ENCODE measurements around the gene SREBF2.
"Not testable (repeated sequence)": the region's sequence is repeated elsewhere in the genome, so short reads cannot be mapped to it uniquely, and the experiment has no call there.

The SREBF2 gene

DNA sequence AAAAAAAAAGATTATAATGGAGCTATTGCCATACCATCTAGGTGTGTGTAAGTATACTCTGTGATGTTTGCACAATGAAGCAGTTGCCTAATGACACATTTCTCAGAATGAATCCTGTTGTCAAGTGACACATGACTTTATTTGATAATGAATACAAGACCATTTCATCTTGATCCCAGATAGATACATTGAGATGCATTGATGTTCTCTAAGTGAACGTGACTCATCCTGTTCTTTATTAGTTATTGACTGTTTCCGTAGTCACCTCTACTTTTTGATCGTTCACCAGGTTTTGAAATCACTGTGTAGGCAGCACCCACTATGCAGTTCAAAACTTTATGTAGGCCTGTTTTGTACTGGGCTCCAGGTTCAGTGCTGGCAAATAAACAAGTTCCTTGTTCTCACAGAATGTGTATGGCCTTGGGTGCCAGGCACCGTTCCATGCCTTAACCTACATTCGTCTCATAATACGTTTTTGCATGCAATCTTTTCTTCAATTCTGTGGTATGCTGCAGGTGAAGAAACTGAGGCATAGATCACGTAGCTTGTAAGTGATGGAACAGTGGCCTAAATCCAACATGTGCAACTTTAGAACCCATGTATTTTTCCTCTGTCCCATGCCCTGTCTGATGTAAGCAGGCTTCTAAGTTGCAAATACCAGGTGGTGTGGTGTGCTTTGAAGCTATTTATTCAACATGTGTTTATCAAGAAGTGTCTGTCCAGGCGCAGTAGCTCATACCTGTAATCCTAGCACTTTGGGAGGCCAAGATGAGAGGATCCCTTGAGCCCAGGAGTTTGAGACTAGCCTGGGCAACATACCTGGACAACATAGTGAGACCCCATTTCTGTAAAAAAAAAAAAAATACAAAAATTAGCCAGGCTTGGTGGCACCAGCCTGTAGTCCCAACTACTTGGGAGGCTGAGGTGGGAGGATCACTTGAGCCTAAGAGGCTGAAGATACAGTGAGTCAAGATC, 10.4 kb downstream of the SREBF2 start:
- DNase-seq (ENCODE audit: low spot score) = no peak

DNA sequence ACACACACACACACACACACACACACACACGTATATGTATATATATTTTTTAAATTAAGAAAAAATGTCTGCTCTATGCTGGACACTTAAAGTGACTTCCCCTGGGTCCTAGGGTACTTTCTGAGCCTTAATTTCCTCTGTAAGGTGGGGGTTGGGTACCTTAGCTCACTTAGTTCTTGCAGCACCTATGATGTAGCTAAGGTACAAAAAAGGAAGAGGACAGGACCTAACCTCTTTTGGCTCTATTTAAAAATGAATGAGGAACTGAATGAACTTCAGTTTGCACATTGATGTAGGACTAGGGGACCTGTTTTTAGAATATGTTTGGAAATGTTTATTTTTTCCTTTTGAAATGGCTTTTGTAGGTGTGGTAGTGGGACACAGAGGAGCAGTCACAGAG, 11.1 kb downstream of the SREBF2 start:
- DNase-seq (ENCODE audit: low spot score) = no peak

DNA sequence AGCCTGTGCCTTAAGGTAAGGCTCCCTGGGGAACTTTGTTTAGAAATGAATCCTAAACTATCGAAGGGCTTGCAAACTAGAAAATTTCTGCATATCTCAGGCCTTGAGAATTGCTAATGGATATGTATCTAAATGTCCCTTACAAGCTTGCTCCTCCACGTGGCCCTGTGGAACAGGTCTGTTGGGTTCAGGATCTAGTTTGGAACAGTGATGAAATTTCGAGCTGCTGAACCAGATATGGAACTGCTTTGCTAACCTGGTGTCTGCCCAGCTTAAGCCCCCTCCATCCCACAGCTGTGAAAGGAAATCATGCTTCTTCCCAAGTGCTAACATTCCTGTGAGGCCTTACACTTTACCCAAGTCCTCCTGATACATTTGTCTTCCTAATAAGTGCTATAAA, 11.6 kb downstream of the SREBF2 start:
- DNase-seq (ENCODE audit: low spot score) = no peak

DNA sequence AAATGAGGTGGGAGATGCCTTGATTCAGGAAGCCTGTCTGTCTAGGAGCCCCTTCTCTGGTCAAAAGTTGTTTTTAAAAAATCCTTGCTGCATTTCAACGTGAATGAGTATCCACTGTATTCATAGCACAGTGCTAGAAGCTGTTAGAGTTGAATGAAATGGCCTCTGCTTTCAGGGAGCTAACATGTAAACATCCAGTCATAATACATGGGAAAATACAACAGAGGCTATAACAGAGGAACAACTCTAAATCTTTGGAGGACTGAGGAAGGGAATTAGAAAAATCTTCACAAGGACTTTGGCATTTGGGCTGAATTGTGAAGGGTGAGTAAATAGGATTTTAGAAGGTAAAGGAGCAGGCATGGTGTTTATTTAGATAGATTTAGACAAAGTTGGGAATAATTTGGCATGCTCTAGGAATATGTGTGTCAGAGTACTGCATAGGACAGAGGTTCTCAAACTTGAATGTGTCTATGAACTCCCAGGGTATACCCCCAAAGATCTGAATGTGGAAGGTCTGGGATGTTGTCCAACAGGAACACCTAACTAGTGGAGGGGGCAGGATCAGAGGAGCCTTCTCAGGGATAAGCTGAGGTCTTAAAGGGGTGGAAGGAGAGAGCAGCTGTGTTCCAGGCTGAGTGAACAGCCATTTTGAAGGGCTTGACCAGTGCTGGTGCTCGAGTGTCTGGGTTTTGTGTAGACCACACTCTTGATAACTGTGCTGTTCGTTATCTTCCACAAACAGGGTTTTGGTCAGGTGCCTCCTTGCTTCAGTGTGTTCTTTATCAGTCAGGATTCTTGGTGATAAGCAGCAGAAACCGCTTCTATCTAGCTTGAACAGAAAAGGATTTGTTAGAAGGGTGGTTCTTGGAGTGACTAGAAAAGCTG, 12.7 kb downstream of the SREBF2 start:
- DNase-seq (ENCODE audit: low spot score) = no peak

DNA sequence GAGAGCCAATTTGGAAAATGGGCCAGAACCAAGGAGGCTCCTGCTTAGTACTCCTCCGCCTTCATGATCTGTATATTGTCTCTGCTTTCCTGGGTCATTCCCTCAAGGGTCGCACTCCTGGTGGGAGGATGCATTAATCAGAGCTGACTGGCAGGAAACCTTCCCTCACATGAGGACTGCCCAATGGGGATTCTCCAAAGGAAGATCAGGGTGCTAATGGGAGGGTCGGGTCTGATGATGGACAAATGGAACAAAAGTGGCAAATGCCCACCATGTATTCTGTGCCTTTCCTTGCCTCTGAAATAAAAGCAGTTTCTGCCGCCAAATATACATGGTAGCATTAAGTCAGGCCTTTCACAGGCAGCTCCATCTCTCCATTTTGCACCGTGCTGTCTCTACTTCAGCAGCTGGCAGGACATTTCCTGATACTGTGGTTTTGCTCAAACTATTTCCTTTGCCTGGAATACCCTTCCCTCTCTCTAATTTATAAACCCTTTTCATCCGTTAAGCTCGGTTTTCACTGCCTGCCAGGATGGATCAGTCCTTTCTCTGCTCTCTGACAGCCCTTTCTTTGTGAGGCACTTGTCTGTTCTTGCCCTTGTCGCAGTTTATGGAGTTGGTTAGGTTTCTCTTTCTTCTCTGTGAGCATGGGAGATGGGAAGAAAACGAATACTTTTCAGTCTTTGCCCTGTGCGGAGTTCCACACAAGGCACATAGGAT, 13.5 kb downstream of the SREBF2 start:
- no peak for DNase-seq (ENCODE audit: low spot score)

DNA sequence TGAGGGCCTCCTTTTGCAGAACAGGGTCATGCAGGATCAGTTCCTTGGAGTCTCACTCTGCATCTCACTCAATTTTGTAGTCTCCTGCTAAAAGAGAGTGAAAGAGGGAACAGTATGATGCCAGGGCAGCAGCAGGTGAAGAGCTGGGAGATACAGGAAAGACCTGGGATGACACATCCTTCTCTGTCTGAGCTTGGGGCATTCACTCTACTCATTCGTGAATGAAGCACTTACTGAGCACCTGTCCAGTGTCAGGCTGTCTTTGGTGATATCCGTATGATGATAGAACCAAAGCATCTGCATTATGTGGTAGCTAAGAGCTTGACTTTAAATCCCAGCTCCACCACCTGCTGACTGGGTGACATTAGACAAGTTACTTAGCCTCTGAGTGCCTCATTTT, 14.4 kb downstream of the SREBF2 start:
- no peak for DNase-seq (ENCODE audit: low spot score)

DNA sequence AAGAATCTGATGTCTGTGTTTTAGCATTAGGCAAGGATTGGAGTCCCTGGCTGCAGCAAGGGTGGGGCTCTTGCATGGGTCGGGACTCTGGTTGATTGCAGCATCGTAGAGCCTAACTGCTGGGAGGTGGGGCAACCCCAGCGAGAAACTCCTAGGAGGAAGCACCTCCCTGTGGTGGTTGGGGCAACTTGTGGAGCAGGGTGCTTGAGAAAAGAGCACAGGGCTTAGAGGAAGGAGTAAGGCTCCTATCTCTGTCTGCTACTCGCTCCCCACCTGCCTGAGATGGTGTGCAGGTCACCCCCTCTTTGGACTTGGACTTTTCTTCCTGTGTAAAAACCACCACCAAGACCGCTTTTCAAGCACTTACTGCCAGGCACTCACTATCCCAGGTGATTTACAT, 15.6 kb downstream of the SREBF2 start:
- no peak for DNase-seq (ENCODE audit: low spot score)

DNA sequence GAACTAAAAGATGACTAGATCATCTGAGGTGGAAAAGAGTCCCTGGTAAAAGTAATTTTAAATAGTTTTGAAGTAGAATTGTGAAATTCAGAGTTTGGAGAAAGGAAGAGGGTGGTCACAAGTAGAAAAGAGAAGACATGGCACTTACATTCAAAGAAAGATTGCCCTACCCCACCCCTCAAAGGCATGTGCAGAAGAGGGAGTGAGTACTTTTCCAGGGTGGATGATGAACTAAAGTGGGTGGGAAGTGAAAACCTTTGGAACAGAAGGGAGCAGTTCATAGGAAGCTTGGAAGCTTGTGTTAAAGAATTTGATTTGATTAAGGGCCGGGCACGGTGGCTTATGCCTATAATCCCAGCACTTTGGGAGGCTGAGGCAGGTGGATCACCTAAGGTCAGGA, 23.6 kb downstream of the SREBF2 start:
- no peak for DNase-seq (ENCODE audit: low spot score)

DNA sequence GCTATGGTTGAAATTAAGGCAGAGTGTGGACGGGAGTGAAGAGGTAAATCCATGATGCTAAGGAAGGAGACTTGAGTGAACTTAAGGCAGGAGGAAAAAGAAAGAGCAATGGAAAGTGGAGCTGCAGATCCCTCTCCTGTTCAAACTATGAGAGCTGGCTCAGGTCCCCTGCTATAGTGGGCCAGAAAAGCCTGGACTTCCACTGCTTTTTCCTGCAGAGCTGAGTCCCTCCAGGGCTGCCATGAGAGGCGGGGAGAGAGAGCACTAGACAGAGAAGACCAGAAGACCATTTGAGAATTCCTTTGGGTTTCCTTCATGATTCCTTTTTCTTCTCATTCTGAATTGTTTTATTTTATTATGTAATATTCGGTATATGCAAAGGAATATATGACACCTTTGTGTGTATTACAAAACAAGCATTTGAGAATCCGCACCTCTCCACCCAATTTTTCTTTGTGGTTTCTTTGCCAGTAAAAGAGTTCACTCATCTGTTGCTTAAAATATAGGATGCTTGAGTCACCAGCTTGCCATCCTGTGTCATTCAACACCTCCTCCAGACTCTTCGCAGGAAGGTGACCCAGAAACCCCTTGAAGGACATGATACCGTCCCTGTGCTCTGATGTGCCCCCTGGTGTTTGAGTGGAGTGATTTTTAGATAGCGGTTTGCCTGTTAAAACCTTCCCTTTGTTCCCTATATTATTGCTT, 24.4 kb downstream of the SREBF2 start:
- DNase-seq (ENCODE audit: low spot score) = no peak

DNA sequence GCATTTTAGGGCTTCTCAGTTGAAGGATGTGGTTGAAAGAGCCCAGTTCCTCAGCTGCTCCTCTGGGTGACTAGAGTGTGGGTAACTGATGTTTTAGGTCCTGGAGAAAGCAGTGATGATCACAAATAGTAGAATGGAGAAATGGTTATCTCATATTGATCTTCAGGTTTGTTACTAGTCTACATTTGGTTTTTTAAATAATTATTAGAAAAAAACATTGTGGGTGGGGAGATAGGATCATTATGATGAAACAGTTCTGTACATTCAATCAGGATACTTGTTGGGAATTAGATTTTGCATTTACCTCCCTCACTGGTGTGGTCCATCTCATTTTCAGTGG, 24.9 kb downstream of the SREBF2 start:
- no peak for DNase-seq (ENCODE audit: low spot score)

DNA sequence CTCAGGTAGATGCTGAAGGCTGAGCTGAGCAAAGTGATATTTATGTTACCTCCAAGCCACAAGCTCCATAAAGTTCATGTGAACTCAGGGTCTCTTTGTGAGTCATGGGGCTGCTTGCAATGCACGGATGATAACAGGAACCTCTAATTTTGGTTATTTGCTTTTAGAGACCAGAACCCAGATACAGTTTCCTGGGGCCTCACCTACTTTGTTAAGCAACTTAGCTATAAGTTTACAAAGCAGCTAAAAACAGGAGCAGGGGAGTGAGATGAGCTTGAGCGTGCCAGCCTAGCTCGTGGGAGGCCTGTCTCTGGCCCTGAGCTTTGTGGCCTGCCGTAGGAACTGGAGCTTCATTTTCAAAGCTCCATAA, 29.2 kb downstream of the SREBF2 start:
- no peak for DNase-seq (ENCODE audit: low spot score)

DNA sequence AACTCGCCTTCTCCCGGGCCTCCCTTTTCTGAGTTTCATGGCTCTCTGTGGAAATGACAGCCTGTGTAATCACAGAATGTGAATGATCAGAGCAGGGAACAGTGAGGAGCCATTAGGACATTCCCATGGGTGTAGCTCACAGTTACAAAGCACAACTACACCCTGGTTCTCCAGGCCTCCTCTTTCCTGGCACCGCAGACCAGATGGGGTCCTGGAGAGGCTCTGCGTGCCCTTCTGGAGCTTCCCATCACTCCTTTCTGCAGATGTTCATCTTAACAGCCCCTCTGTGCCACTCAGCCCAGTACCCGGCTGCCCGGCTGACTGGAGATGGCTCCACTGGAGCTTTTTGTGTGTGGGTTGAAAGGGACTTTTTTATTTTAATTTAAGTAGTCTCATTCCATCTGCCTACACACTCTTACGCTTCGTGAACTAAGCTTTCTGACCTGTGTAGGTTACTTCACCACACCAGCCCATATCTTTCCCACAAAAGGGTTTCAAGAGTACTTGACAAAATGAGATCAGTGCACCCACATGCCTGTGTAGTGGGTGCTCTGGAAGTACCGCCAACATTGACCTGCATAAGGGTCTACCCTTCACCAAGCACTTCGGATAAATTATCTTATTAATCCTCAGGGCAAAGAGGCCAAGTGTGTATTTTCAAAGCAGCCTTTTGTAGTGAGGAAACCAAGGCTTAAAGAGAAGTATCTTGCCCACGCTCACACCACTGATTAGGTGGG, 29.8 kb downstream of the SREBF2 start:
- no peak for DNase-seq (ENCODE audit: low spot score)

DNA sequence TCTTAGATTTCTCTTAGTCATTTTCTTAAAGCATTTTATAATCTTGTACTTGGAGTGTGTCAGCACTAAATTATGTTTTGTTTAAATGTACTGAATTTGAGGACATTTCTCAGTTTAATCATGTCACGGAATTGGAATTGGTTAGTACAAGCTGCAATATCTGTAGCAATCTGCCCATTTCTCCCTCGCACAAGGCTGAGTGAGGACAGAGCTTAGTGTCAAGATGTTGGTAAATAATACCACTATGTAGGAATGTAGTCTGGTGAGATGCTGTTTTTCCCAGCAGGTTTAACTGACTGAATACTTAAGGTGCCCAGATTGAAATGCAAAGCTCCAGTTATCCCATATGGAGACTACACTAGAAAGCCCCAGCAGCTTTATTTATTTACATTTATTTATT, 30.6 kb downstream of the SREBF2 start:
- DNase-seq (ENCODE audit: low spot score) = no peak

DNA sequence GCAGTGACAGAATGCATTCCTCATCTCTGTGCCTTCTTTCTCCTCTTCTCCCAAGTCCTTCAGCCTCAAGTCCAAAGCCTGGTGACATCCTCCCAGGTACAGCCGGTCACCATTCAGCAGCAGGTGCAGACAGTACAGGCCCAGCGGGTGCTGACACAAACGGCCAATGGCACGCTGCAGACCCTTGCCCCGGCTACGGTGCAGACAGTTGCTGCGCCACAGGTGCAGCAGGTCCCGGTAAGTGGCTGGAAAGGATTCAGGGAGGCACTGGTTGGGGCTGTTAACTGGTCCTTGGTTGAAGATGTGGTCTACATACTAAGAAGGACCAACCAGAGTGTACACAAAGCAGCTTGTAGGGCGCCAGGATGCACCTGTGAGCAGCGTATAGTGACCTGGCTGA, 35.7 kb downstream of the SREBF2 start:
- DNase-seq (ENCODE audit: low spot score) = no peak

DNA sequence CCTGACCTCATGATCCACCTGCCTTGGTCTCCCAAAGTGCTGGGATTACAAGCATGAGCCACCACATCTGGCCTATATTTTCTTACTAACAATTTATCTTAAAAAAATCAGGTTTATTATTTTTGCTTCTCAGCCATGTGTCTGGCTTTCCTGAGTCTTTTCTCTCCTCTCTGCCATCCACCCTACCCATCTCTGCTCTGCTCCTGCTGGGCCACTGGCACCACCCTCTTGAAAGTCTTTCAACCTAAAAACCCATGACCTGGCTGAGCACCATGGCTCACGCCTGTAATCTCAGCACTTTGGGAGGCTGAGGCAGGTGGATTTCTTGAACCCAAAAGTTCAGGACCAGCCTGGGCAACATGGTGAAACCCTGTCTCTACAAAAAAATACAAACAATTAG, 37.2 kb downstream of the SREBF2 start:
- DNase-seq (ENCODE audit: low spot score) = not testable (repeated sequence)

DNA sequence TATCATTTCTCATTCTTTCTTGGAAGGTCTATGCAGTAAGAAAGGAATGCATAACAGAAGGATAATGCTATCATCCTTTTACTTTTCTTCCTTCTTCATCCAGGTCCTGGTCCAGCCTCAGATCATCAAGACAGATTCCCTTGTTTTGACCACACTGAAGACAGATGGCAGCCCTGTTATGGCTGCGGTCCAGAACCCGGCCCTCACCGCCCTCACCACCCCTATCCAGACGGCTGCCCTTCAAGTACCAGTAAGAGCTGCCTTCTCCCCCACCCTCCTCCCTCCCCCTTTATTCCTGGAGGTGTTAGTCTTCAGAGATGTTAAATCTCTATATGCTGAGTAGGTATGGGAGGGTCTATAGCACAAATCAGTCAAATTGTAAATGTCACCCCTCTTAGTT, 37.9 kb downstream of the SREBF2 start:
- no peak for DNase-seq (ENCODE audit: low spot score)

DNA sequence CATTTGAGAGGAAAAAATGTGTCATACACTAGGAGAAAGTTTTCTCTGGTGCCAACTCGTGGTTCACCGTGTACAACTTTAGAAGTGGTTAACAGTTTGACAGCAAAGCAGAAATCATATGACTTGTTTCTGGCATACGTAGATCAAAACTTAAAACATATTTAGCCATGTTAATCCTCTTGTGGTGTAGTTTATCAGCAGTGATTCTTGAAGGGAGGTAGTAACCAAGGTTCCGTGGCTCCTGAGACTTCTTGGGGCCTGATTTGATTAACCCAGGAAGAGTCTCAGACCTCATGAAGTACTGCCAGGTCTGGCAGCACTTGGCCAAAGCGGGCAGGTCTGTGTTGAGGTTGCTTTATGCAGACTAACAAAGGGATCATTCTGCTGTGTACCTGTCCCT, 40.5 kb downstream of the SREBF2 start:
- DNase-seq (ENCODE audit: low spot score) = no peak

DNA sequence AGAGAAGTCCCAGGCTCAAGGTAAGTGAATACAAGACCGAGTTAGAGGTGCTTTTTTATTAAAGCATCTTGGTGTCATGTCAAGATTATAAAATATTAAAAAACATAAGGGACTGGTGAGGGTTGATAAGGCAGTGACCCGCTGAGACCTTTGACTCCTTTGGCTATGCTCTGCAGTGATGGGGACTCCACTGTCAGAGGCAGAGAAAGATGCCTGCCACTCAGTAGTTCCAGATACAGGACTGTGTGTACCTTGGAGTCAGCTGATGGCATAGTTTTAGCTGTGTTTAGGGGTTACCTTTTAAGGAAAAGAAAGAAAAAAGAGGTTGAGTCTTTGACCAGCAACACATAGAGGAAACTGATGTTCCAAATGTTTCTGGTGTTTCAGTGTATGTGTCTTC, 41.2 kb downstream of the SREBF2 start:
- DNase-seq (ENCODE audit: low spot score) = no peak

DNA sequence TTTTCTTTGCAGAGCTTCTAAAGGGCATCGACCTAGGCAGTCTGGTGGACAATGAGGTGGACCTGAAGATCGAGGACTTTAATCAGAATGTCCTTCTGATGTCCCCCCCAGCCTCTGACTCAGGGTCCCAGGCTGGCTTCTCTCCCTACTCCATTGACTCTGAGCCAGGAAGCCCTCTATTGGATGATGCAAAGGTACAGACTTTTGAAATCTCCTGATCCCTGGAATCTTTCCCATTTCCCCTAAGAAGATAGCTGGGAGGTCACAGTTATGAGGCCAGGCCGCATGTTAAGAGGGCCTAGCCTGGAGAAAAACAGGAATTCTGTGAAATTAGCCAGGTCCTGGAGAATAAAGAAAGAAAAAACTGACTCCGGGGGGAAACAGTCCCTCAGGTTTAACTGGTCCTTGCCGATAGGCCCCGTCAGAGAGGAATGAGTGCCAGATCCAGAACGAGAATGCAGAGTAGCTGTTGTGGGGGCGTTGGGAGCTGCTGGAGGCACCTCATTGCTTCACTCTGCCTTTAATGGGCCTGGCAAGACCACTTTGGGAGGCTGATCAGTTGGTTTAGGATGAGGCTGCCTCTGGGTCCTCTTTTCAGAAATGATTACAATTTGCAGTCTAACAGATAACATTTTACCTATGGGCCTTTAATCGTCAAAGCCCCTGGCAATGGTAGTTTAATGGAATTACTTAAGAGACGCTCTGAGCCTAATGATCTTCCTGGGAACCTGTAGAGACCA, 42.8 kb downstream of the SREBF2 start:
- DNase-seq (ENCODE audit: low spot score) = no peak

DNA sequence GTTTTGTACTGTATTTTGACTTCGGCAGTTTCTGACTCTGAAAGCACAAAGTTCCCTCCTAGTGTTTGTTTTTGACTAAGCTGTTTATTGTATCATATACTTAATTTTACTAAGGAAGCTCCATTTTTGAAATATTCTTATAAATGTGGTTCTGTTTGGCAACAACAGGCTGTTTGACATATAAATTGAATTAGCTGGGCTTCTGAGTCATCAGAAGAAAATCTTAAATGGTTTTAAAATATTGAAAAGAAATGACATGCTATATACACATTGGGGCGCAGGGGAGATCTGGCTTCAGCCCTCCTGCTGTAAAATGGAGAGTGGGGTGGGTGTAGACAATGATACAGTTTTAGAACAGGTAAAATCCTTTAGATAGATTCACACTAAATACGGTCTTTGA, 43.4 kb downstream of the SREBF2 start:
- no peak for DNase-seq (ENCODE audit: low spot score)

DNA sequence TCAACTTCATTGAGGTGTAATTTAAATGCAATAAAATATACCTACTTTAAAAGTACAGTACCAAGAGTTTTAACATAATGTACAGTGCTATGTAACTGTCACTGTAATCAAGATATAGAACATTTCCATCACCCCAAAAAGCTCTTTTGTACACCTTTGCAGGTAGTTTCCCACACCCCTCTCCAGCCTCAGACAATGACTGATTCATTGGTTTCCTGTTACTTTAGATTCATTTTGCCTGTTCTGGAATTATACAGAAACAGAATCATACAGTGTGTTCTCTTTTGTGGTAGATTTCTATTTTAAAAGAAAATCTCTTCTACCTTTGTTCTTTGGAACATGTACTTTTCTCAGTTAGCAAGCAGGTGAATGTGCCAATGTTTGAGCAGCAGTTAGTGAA, 43.8 kb downstream of the SREBF2 start:
- no peak for DNase-seq (ENCODE audit: low spot score)
